ENCODE results near the gene MMP10.

- TF ChIP-seq KDM5A (IDR thresholded peaks at IDR 0.05; ENCODE audit: low read length) = no peak
- TF ChIP-seq POLR2A (IDR thresholded peaks at IDR 0.05; ENCODE audit: control extremely low read depth in 1 of 2, low read depth in 2 of 2, low read length in 2 of 2) = no peak
- no peak for TF ChIP-seq POLR2AphosphoS5 (IDR thresholded peaks at IDR 0.05; ENCODE audit: low read depth, low read length)
- TF ChIP-seq CTCF (IDR thresholded peaks at IDR 0.05; ENCODE audit: control extremely low read depth in 1 of 3, insufficient read depth in 1 of 3, low read depth in 1 of 3, low read length in 3 of 3) = no peak
- no peak for TF ChIP-seq EZH2 (IDR thresholded peaks at IDR 0.05; ENCODE audit: low read depth, low read length, severe bottlenecking)
- TF ChIP-seq JUN (IDR thresholded peaks at IDR 0.05; ENCODE audit: low read depth, low read length) = no peak
- no peak for TF ChIP-seq SP1 (IDR thresholded peaks at IDR 0.05; ENCODE audit: low read depth, low read length)
Measured at GRCh38 chr11:102771351-102771750, 9.1 kb downstream of the MMP10 start.
